K562 (cell line): ENCODE measurements around the gene CMPK1. TPM values are rescaled to one million over a fixed set of nuclear protein-coding genes. Genes with fewer than 3 reads are reported as not detected.

Source experiments
- CXXC5 ChIP-seq: fragments of 250-450 bp; sonication (Bioruptor Pico); IDR thresholded peaks from 2 replicates; pipeline ENCODE4 v1.8.0; 2022; ENCODE audit warnings: inconsistent platforms, mild to moderate bottlenecking, moderate library complexity
- E2F3 ChIP-seq: fragments of 250-450 bp; sonication (Bioruptor Pico); IDR thresholded peaks from 2 replicates; pipeline ENCODE4 v1.4.0; 2020; ENCODE audit warnings: mild to moderate bottlenecking
- EWSR1 ChIP-seq: fragments of 450-650 bp; IDR thresholded peaks from 2 replicates; pipeline ENCODE4 v1.6.1; 2018; ENCODE audit warnings: borderline replicate concordance, mild to moderate bottlenecking, low read depth, moderate library complexity; ENCODE audit not compliant: partially characterized antibody
- MAX ChIP-seq: sonication (generic); formaldehyde crosslinking; IDR thresholded peaks from 2 replicates; pipeline ENCODE4 v1.9.0; 2022; ENCODE audit warnings: mild to moderate bottlenecking, missing genetic modification reagents
- NRF1 ChIP-seq, 2 experiments: fragments of 450-650 bp; IDR thresholded peaks in 1 of 2; conservative IDR thresholded peaks in 1 of 2; 2 replicates each; pipeline ENCODE4 v1.6.1; 2014; ENCODE audit warnings: mild to moderate bottlenecking in 2 of 2
- RAD21 ChIP-seq, 2 experiments: fragments of 250-450 bp in 1 of 2; fragments of 450-650 bp in 1 of 2; sonication (Bioruptor Pico) in 1 of 2; formaldehyde crosslinking in 1 of 2; IDR thresholded peaks in 1 of 2; conservative IDR thresholded peaks in 1 of 2; 2 replicates each; pipeline versions ENCODE4 v1.4.0 to v1.8.0; 2020 to 2022; ENCODE audit warnings: mild to moderate bottlenecking in 2 of 2, moderate library complexity in 1 of 2
- RBM39 ChIP-seq: fragments of 200-400 bp; formaldehyde crosslinking; optimal IDR thresholded peaks from 2 replicates; pipeline ENCODE3; 2018; ENCODE audit warnings: low read depth, low read length
- RHOXF2B ChIP-seq: fragments of 250-450 bp; sonication (Bioruptor Pico); conservative IDR thresholded peaks from 2 replicates; pipeline ENCODE4 v1.5.1; 2021
- TEAD1 ChIP-seq, 2 experiments: fragments of 450-650 bp in 1 of 2; sonication (generic) in 1 of 2; formaldehyde crosslinking; IDR thresholded peaks; 2 replicates each; pipeline versions ENCODE4 v1.4.0 to v1.8.0; 2020 to 2022; ENCODE audit warnings: mild to moderate bottlenecking in 2 of 2, missing genetic modification reagents in 1 of 2
- ZBTB33 ChIP-seq: sonication (generic); formaldehyde crosslinking; IDR thresholded peaks from 2 replicates; pipeline ENCODE4 v1.8.1; 2023; ENCODE audit warnings: mild to moderate bottlenecking, missing genetic modification reagents
- ZBTB40 ChIP-seq, 2 experiments: fragments of 450-650 bp in 1 of 2; sonication (generic) in 1 of 2; formaldehyde crosslinking in 1 of 2; IDR thresholded peaks; 2 replicates each; pipeline versions ENCODE4 v1.7.1 to v1.9.0; 2016 to 2022; ENCODE audit warnings: inconsistent platforms in 1 of 2, mild to moderate bottlenecking in 1 of 2, missing genetic modification reagents in 1 of 2
- ZNF224 ChIP-seq: sonication (generic); formaldehyde crosslinking; IDR thresholded peaks from 2 replicates; pipeline ENCODE4 v1.8.0; 2022; ENCODE audit warnings: mild to moderate bottlenecking, missing genetic modification reagents
- ZNF76 ChIP-seq: fragments of 250-450 bp; sonication (Bioruptor Pico); IDR thresholded peaks from 2 replicates; pipeline ENCODE4 v1.4.0; 2020; ENCODE audit warnings: mild to moderate bottlenecking, moderate library complexity, borderline replicate concordance
- polyA plus RNA-seq, 8 experiments: library from polyadenylated mRNA; depleted of rRNA in 4 of 8; stranded (reverse) in 5 of 8; unstranded in 3 of 8; fragments of >200 nt; fragmentation: Nextera tagmentation in 2 of 8; fragmentation: Illumina TruSeq in 1 of 8; extraction: Ambion mirVana in 2 of 8; extraction: Trizol in 1 of 8; gene quantifications; 2 replicates each; pipeline versions ENCODE4 v1.2.1 to v1.2.3, GENCODE V29; 2011 to 2014; ENCODE audit warnings: inconsistent platforms in 1 of 8, missing spikeins in 1 of 8
- total RNA-seq, 7 experiments: library from RNA; depleted of rRNA in 6 of 7; stranded (reverse); fragments of >200 nt in 6 of 7; fragmentation: Illumina TruSeq in 2 of 7; extraction: Trizol in 2 of 7; gene quantifications; 2 replicates each; pipeline versions ENCODE4 v1.2.1 to v1.2.3, GENCODE V29; 2011 to 2021; ENCODE audit warnings: low replicate concordance in 1 of 7

The CMPK1 gene
- total and polyA plus RNA-seq, 9 of the 15 experiments (the other 6 are each of a cell fraction or from before 2014, with no cell fraction given): 54.5 to 197 (median 116) TPM

GRCh38 chr1:47333922-47334764, 553 bp downstream of the CMPK1 start (continued):
- no peak for TF ChIP-seq ZBTB40 (IDR thresholded peaks at IDR 0.05)
- TF ChIP-seq ZBTB40 (CRISPR knock-in tag; IDR thresholded peaks at IDR 0.05): no peak
- no peak for TF ChIP-seq MAX (CRISPR knock-in tag)
- no peak for TF ChIP-seq RHOXF2B (CRISPR knock-in tag)
- peak in 1 of 2 experiments; percentile 35; a peak in 2 of 4 replicates for TF ChIP-seq NRF1 (conservative IDR thresholded peaks at IDR 0.05 in 1 of 2, IDR thresholded peaks at IDR 0.05 in 1 of 2)
- no peak for TF ChIP-seq EWSR1
- peak; percentile 38; the same call in 1 of the 2 replicates for TF ChIP-seq ZBTB33 (CRISPR knock-in tag)
- TF ChIP-seq CXXC5: peak; percentile 85
- peak; percentile 44; the same call in 1 of the 2 replicates for TF ChIP-seq E2F3 (CRISPR knock-in tag)
- TF ChIP-seq ZNF224: no peak
- TF ChIP-seq TEAD1 (CRISPR knock-in tag; IDR thresholded peaks at IDR 0.05): peak in 1 of 2 experiments; percentile 17; a peak in 1 of 4 replicates
- TF ChIP-seq ZNF76 (CRISPR knock-in tag): peak; percentile 78; the same call in 1 of the 2 replicates
- no peak for TF ChIP-seq RAD21 (CRISPR knock-in tag; conservative IDR thresholded peaks at IDR 0.05 in 1 of 2, IDR thresholded peaks at IDR 0.05 in 1 of 2)
- TF ChIP-seq RBM39: no peak
